ENCODE results near the gene C1QTNF7. TPM values are rescaled to one million over a fixed set of nuclear protein-coding genes. Genes with fewer than 3 reads are reported as not detected.
A peak's percentile ranks its signal among the peaks of the same experiment; 100 is the strongest.

C1QTNF7 gene
- total and polyA plus RNA-seq, 12 donors, result 0.30 to 2.7 (median 1.5) TPM

GRCh38 chr4:15417233-15417660, 10.6 kb upstream of the C1QTNF7 start:
- H3K9me3 ChIP-seq, result no peaks in the 10 kb centered on the region
- intact Hi-C loops (cut with DNase I), result no loop called here
- no peak for DNase-seq
- H3K27ac ChIP-seq, result no peak overlapping the region
- no peaks in the 10 kb centered on the region for H3K27me3 ChIP-seq
- no peak for TF ChIP-seq CTCF (IDR thresholded peaks at IDR 0.05)
- no peak overlapping the region for H3K4me3 ChIP-seq
- peaks cover 0 to 36% (median 6%) of the 10 kb centered on the region in 9 donors for H3K4me1 ChIP-seq
- no peak for ATAC-seq
- no peaks in the 10 kb centered on the region for H3K36me3 ChIP-seq

GRCh38 chr4:15418956-15419355, 8.9 kb upstream of the C1QTNF7 start:
- WGBS, 2 donors, result 49 to 67% methylated on average over 2 of the region's 2 CpGs
- intact Hi-C loops (cut with DNase I), result no loop called here
- ATAC-seq, result no peak
- H3K27me3 ChIP-seq, result no peaks in the 10 kb centered on the region
- H3K9me3 ChIP-seq, result no peaks in the 10 kb centered on the region
- TF ChIP-seq CTCF (IDR thresholded peaks at IDR 0.05), result no peak
- no peaks in the 10 kb centered on the region for H3K36me3 ChIP-seq
- peaks cover 0 to 29% (median 5%) of the 10 kb centered on the region in 9 donors for H3K4me1 ChIP-seq
- H3K4me3 ChIP-seq, result no peak overlapping the region
- no peak overlapping the region for H3K27ac ChIP-seq
- DNase-seq, result no peak

GRCh38 chr4:15420642-15421041, 7.2 kb upstream of the C1QTNF7 start:
- H3K4me3 ChIP-seq, result no peak overlapping the region
- DNase-seq, result no peak
- intact Hi-C loops (cut with DNase I), result no loop called here
- peak in 2 of 8 donors; percentile 49 to 61 for ATAC-seq
- WGBS, 2 donors, result 46 to 68% methylated on average over 1 to 2 of the region's 2 CpGs
- H3K27ac ChIP-seq, result no peak overlapping the region
- H3K36me3 ChIP-seq, result no peaks in the 10 kb centered on the region
- no peaks in the 10 kb centered on the region for H3K9me3 ChIP-seq
- H3K27me3 ChIP-seq, result no peaks in the 10 kb centered on the region
- TF ChIP-seq CTCF (IDR thresholded peaks at IDR 0.05), result no peak
- peaks cover 0 to 13% (median 0%) of the 10 kb centered on the region in 9 donors for H3K4me1 ChIP-seq

GRCh38 chr4:15423285-15423711, 4.5 kb upstream of the C1QTNF7 start:
- no peak for TF ChIP-seq CTCF (IDR thresholded peaks at IDR 0.05)
- Histone ChIP-seq H3K4me3 (no peak overlapping the region), H3K27me3 (no peaks in the 10 kb centered on the region), H3K9me3 (no peaks in the 10 kb centered on the region), H3K36me3 (no peaks in the 10 kb centered on the region), H3K27ac (no peak overlapping the region), H3K4me1 (peaks cover 0 to 6% (median 2%) of the 10 kb centered on the region in 9 donors)
- DNase-seq (no peak), ATAC-seq (no peak)
- WGBS, 2 donors, result 68 to 82% methylated on average over 5 of the region's 5 CpGs
- intact Hi-C loops (cut with DNase I), result no loop called here
